Activated T-cell treated with anti-CD3 and anti-CD28 coated beads for 48 hours (primary cell): ENCODE measurements around the gene KIAA1755.

ENCODE experiments used
- DNase-seq: peaks from one replicate; pipeline ENCODE4 v3.0.0-alpha.2; 2020; ENCODE audit warnings: low read depth

Gene KIAA1755

GRCh38 chr20:38184101-38184500 is 76.4 kb downstream of the KIAA1755 start:
- DNase-seq: no peak

DNA sequence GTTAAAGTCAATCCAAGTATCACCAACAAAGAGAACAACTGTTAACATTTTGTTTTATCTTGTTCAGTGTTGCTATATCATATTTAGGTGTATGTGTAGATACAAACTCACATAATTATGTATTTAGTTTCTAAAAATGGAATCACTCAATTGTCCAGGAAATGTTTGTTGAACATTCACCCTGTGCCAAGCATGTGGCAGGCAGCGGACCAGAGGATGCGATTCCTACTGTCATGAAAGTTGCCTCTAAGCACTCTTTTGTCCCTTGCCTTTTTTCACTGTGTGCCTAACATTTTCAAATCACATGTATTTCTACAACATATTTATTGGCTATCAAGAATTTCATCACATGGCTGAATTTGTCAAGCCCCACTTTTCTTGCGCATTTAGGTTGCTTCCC is 78.6 kb downstream of the KIAA1755 start:
- DNase-seq: no peak

DNA sequence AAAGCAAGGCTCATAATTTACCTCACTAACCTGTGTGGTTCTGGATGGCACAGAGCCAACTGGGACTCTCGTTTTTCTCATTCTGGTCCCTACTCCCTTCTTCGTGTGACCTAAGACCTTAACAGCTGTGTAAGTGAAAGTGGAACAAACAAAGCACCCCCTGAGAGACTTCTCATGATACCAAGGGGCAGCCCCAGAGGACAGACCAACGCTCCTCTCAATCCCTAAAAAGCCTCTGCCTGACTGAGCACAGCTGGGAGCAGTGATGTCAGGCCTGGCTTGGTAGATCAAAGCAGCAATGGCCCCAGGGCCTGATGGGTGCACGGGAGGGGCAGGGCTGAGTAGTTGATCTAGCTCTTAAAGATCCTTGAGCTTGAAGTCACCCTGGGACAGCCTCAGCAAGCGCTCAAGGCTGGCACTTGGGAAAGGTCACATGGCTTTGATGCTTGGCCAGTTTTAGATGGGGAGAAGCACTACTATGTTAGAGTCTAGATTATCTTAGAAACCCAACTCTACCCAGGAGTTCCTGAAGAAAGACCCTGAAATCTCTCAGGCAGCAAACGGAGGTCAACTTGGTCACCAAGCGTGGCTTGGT is 79.2 kb downstream of the KIAA1755 start:
- DNase-seq: no peak

- no peak for DNase-seq
These were observed 79.8 kb downstream of the KIAA1755 start for GRCh38 chr20:38180781-38181180.

DNA sequence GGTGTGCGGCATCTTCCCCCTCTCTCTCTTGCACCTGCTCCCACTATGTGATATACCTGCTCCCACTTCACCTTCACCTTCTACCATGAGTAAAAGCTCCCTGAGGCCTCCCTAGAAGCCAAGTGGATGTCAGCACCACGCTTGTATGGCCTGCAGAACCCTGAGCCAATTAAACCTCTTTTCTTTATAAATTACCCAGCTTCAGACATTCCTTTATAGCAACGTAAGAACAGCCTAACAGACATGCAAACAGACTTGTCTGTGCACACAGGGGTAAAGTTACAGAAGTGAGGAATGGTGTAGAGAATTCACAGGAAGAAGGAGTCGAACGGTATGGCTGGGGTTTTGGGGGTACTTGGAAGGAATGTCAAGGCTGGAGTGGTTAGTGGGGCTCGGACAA is 80.7 kb downstream of the KIAA1755 start:
- no peak for DNase-seq

GRCh38 chr20:38178581-38178980 is 82.0 kb downstream of the KIAA1755 start:
- no peak for DNase-seq

DNA sequence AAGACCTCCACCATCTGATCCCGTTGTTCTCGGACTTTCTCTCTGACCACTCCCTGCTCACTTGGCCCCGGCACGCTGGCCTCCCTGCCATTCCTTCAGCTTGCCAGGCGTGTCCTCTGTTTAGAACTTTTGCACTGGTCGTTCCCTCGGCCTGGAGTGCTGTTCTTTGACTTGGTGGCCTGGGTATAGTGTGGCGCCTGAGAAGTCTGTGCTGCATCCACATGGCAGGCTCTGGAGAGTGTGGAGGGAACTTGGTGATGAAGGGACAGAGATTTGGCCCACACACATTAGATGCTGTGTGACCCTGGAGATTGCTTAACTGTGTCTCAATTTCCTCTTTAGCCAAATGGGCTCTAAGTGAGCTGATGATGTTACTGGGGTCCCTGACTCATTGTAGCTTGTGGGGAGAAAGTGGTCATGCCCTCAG is 82.5 kb downstream of the KIAA1755 start:
- DNase-seq: no peak

DNA sequence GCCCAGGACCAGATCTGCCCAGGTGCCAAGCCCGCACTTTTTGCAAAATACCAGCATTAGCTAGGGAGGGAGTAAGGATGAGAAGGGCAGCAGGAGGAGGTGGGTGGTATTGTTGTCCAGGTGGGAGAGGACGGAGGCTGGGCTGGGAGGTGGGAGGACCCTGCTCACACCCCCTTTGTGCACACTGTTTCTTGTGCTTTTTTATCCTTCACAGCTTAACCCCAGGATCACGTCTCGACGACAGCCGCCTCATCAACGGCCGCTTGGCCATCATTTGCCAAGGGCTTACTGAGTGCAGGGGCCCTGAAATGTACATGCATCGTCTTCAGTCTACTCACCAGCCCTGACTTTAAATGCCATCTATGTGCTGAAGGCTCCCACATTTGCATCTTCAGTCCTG is 83.3 kb downstream of the KIAA1755 start:
- no peak for DNase-seq

GRCh38 chr20:38175304-38176180 is 85.0 kb downstream of the KIAA1755 start:
- DNase-seq: no peak

DNA sequence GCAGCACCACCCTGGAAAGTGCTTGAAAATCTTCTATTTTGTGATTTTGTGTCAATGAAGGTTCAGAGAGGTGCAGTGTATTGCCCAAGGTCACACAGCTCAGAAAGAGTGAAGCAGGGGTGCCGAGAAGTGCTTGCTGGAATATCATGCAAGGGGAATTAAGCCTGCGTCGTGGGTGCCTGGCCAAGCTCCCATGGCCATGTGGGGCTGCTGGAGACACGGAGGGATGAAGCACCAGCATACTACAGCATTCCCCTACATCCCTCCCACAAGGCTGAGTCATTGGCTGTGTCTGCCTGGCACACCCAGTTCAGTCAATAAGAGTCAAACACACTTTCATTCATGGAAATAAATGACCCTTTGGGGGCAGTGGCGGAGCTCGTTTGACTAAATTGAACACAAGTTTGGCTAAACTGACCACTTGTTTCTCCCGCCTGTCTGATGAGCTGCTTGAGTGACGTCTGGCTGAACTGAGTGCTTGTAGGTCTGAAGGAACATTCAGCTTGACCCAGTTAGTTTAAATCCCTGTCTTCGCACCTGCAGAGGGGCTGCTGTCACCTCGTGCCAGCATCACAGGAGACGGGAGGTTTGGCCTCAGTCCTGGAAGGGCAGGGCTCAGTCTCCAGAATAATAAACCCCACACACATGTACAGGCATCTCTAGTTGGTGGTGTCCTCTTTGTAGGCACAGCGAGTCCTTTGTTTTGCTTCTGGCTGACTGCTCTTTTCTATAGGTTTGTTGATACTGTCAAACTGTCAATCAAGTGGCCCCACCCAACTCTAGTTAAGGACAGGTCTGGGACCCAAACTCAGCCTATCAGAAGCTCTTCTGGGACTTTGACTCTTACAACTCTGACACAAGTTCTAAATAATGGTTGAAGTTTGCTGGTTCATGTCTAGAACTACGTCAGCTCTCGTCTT is 87.0 kb downstream of the KIAA1755 start:
- DNase-seq: no peak

- no peak for DNase-seq
These were observed 88.1 kb downstream of the KIAA1755 start for GRCh38 chr20:38172408-38172807.

GRCh38 chr20:38171675-38172043 is 88.9 kb downstream of the KIAA1755 start:
- no peak for DNase-seq

- DNase-seq: no peak
These were observed 89.5 kb downstream of the KIAA1755 start for GRCh38 chr20:38170826-38171674.

DNA sequence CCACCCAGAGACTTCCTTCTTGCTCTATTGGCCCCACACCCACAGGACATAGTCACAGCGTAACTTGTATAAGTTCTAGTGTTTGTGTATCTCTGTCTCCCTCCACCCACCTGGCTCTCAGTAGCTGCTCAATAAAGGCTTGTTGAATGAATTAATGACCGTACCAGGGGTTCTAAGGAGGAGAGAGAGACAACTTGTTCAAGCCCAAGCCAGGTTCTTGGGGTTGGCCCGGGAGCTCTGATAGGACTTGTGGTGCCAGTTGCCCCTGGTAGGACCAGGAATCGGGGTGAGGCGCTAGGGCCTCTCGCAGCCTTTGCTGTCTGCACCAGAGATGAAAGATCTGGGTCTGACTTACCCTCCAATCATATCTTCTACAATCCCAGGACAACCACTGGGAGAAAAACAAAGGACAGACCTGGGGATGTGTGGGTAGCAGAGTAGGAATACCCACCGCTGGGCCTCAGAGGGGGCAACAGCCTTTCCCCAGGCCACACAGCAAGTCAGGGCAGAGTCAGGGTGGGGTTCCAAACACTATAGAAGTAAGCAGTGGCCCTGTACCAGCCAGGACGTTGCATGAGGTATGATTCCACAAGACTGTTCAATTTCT is 90.2 kb downstream of the KIAA1755 start:
- DNase-seq: no peak

- no peak for DNase-seq
These were observed 90.8 kb downstream of the KIAA1755 start for GRCh38 chr20:38169636-38170193.

- DNase-seq: no peak
These were observed 91.5 kb downstream of the KIAA1755 start for GRCh38 chr20:38168791-38169589.

DNA sequence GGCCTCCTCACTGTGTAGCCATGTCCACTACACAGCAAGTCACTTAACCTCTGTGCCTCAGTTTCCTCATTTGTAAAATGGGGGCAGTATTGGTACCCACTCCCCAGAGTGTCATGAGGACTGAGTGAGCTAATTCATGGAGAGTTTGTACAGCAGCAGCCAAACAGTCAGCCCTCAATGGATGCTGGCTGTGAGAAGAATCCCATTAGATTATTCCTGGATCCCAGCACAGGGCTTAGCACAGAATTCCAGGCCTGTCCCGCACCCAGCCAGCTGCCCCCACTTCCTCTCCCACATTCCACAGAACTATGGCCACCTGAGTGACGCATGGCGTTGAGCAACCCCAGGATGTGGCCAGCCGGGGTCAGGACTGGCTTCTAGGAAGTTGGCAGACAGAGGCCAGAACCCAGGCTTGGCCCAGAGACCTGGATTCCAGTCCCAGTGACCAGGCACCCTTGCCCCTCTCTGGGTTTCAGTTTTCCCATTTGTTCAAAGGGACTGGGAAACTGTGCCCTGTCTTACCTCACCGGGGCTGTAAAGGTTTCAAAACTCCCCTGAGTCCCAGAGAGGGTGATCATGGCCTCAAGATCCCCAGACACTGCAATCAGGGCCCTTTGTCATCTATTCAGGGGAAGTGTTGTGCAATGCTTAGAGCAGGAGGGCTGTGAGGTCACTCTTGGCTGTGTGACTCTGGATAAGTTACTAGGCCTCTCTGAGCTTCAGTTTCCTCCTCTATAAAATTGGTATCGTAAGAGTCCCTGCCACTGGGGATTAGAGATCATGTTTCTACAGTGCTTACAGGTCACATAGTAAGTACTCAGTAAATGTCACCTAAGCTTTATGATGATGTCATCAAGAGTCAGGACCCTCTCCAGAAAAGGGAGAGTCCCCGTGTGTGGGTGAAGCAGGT is 92.4 kb downstream of the KIAA1755 start:
- DNase-seq: no peak

DNA sequence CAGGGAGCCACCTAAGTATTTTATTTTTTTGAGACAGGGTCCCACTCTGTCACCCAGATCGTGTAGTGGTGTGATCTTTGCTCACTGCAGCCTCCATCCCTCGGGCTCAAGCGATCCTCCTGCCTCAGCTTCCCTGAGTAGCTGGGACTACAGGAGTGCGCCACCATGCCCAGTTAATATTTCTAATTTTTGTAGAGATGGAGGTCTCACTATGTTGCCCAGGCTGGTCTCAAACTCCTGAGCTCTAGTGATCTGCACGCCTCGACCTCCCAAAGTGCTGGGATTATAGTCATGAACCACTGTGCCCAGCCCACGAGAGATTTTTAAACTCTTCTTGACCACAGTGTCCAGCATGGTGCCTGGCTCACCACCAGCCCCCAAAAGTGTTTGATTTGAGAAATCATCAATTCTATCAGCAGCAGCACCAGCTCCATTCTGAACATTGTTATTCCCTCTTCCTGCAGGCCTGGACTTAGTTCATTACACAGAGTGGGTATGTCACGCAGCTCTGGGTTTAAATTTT is 93.1 kb downstream of the KIAA1755 start:
- no peak for DNase-seq
